A549 (cell line): ENCODE data around the gene UMODL1.

Experiments used
- BHLHE40 ChIP-seq: IDR thresholded peaks from 2 replicates; pipeline ENCODE4 v1.6.1; 2012; ENCODE audit warnings: low read depth, low read length, inconsistent platforms
- JUNB ChIP-seq: fragments of >200 bp; sonication (Bioruptor Twin); formaldehyde crosslinking; IDR thresholded peaks from 2 replicates; pipeline ENCODE4 v1.6.1; 2016
- RAD21 ChIP-seq, 2 experiments: fragments of >200 bp in 1 of 2; sonication (Bioruptor Twin) in 1 of 2; formaldehyde crosslinking in 1 of 2; IDR thresholded peaks in 1 of 2; conservative IDR thresholded peaks in 1 of 2; 2 replicates in 1 of 2; 3 replicates in 1 of 2; pipeline ENCODE4 v1.6.1; 2012 to 2018; ENCODE audit warnings: inconsistent platforms in 1 of 2
- RNF2 ChIP-seq: fragments of 200-600 bp; sonication (generic); IDR thresholded peaks from 2 replicates; pipeline ENCODE4 v1.6.1; 2016; ENCODE audit warnings: low read depth, mild to moderate bottlenecking, antibody characterized with exemption, moderate library complexity, borderline replicate concordance
- ZFP36 ChIP-seq: fragments of 450-650 bp; IDR thresholded peaks from 2 replicates; pipeline ENCODE4 v1.6.1; 2014; ENCODE audit warnings: borderline replicate concordance; ENCODE audit not compliant: partially characterized antibody
- TF ChIP-seq, protein P1 (sequence below): fragments of 200-600 bp; sonication (generic); IDR thresholded peaks from 2 replicates; pipeline ENCODE4 v1.6.1; 2016; ENCODE audit warnings: antibody characterized with exemption, mild to moderate bottlenecking, moderate library complexity
- TF ChIP-seq, protein P2 (sequence below): fragments of >200 bp; sonication (Bioruptor Twin); formaldehyde crosslinking; IDR thresholded peaks from 3 replicates; pipeline ENCODE4 v1.5.1; 2016
- TF ChIP-seq, protein P3 (sequence below): IDR thresholded peaks from 2 replicates; pipeline ENCODE4 v1.6.1; 2012

DNA sequence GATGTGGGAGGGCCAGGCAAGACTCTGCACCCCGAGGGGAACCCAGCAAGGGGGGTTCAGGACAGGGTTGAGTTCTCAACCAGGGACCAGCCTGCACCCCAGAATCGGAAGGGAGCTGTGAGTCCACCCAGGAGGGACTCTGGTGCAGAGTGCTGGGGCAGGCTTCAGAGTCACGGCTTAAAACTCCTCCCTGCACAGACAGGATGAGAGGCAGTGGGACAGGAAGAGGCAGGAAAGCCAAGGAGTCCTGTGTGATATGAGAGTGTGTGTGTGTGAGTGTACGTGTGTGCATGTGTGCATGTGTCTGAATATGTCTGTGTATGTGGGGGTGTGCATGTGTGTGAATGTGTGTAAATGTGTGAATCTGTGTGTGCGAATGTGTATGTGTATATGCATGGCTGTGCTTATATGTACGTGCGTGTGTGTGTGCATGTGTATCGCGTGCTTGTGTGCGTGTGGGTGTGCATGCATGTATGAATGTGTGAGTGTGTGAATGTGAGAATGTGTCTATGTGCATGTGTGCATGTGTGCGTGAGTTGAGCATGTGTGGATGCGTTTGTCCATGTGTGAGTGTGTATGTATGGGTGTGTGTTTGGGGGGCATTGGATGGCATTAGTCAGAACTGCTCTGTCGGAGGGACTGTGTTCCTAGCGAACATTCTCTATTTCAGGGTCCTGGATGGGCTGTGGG, 52.2 kb downstream of the UMODL1 start:
- TF ChIP-seq, protein P1, sequence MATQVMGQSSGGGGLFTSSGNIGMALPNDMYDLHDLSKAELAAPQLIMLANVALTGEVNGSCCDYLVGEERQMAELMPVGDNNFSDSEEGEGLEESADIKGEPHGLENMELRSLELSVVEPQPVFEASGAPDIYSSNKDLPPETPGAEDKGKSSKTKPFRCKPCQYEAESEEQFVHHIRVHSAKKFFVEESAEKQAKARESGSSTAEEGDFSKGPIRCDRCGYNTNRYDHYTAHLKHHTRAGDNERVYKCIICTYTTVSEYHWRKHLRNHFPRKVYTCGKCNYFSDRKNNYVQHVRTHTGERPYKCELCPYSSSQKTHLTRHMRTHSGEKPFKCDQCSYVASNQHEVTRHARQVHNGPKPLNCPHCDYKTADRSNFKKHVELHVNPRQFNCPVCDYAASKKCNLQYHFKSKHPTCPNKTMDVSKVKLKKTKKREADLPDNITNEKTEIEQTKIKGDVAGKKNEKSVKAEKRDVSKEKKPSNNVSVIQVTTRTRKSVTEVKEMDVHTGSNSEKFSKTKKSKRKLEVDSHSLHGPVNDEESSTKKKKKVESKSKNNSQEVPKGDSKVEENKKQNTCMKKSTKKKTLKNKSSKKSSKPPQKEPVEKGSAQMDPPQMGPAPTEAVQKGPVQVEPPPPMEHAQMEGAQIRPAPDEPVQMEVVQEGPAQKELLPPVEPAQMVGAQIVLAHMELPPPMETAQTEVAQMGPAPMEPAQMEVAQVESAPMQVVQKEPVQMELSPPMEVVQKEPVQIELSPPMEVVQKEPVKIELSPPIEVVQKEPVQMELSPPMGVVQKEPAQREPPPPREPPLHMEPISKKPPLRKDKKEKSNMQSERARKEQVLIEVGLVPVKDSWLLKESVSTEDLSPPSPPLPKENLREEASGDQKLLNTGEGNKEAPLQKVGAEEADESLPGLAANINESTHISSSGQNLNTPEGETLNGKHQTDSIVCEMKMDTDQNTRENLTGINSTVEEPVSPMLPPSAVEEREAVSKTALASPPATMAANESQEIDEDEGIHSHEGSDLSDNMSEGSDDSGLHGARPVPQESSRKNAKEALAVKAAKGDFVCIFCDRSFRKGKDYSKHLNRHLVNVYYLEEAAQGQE: no peak
- TF ChIP-seq BHLHE40: no peak
- TF ChIP-seq, protein P2, sequence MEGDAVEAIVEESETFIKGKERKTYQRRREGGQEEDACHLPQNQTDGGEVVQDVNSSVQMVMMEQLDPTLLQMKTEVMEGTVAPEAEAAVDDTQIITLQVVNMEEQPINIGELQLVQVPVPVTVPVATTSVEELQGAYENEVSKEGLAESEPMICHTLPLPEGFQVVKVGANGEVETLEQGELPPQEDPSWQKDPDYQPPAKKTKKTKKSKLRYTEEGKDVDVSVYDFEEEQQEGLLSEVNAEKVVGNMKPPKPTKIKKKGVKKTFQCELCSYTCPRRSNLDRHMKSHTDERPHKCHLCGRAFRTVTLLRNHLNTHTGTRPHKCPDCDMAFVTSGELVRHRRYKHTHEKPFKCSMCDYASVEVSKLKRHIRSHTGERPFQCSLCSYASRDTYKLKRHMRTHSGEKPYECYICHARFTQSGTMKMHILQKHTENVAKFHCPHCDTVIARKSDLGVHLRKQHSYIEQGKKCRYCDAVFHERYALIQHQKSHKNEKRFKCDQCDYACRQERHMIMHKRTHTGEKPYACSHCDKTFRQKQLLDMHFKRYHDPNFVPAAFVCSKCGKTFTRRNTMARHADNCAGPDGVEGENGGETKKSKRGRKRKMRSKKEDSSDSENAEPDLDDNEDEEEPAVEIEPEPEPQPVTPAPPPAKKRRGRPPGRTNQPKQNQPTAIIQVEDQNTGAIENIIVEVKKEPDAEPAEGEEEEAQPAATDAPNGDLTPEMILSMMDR: no peak
- no peak for TF ChIP-seq ZFP36
- TF ChIP-seq RNF2: no peak
- no peak for TF ChIP-seq RAD21 (conservative IDR thresholded peaks at IDR 0.05 in 1 of 2, IDR thresholded peaks at IDR 0.05 in 1 of 2)
- no peak for TF ChIP-seq JUNB
- TF ChIP-seq, protein P3, sequence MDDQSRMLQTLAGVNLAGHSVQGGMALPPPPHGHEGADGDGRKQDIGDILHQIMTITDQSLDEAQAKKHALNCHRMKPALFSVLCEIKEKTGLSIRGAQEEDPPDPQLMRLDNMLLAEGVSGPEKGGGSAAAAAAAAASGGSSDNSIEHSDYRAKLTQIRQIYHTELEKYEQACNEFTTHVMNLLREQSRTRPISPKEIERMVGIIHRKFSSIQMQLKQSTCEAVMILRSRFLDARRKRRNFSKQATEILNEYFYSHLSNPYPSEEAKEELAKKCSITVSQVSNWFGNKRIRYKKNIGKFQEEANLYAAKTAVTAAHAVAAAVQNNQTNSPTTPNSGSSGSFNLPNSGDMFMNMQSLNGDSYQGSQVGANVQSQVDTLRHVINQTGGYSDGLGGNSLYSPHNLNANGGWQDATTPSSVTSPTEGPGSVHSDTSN: no peak
